ENCODE data around the gene KIAA1549. TPM values are rescaled to one million over a fixed set of nuclear protein-coding genes. Genes with fewer than 3 reads are reported as not detected.

Gene KIAA1549
- total RNA-seq, 4 donors from 2014 or later: 1.6 to 2.4 (median 1.7) TPM

DNA sequence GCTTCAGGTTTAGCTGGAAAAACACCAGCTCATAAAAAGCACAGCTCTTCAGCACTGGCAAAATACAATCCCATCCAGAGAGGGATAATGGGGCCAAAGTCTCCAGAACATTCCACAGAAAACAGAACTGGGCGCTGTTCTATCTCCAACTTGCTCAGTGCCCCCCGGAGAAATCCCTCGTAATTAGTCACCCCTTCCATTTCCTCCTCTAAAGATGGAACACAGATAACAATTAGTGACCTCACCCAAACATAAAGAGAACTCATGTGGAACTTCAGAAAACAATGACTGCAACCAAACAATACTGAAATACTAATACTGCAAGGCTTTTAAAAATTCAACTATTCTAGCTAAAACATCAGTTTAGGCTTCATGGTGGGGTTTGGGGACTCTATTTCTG lies 46.3 kb downstream of the KIAA1549 start:
- no peak for TF ChIP-seq EP300 (IDR thresholded peaks at IDR 0.05)
- TF ChIP-seq, protein P1, sequence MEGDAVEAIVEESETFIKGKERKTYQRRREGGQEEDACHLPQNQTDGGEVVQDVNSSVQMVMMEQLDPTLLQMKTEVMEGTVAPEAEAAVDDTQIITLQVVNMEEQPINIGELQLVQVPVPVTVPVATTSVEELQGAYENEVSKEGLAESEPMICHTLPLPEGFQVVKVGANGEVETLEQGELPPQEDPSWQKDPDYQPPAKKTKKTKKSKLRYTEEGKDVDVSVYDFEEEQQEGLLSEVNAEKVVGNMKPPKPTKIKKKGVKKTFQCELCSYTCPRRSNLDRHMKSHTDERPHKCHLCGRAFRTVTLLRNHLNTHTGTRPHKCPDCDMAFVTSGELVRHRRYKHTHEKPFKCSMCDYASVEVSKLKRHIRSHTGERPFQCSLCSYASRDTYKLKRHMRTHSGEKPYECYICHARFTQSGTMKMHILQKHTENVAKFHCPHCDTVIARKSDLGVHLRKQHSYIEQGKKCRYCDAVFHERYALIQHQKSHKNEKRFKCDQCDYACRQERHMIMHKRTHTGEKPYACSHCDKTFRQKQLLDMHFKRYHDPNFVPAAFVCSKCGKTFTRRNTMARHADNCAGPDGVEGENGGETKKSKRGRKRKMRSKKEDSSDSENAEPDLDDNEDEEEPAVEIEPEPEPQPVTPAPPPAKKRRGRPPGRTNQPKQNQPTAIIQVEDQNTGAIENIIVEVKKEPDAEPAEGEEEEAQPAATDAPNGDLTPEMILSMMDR (IDR thresholded peaks at IDR 0.05): no peak
- TF ChIP-seq POLR2A (IDR thresholded peaks at IDR 0.05): no peak
- H3K4me3 ChIP-seq: no peak overlapping the region
- peaks cover 0 to 15% (median 0%) of the 10 kb centered on the region in 4 donors for H3K4me1 ChIP-seq
- no peaks in the 10 kb centered on the region for H3K36me3 ChIP-seq
- H3K27me3 ChIP-seq: no peaks in the 10 kb centered on the region
- 24 to 33% methylated on average over 3 of the region's 3 CpGs for WGBS, 2 donors
- H3K27ac ChIP-seq: no peak overlapping the region
- H3K9me3 ChIP-seq: no peaks in the 10 kb centered on the region
- no peak for DNase-seq (ENCODE audit: low spot score in 2 of 2)

DNA sequence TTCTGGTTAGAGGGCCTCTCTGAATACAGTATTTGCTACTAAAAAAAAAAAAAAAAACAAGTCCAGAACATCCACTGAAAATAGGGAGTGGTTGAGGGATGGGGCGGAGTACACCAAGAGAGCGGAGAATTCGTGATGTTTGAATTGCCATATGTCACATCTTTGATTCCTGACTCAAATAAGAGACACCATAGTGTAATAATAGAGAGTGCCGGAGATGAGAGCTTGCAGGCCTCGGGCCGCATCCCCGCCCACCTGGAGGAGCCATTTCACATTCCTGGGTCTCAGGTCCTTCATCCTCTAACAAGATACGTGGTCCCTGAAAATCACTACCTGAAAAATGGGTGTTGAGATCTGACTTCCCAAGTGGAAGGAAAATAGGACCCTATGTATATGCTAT lies 46.8 kb downstream of the KIAA1549 start:
- 91 to 98% methylated on average over 8 of the region's 8 CpGs for WGBS, 2 donors
- H3K27ac ChIP-seq: no peak overlapping the region
- H3K27me3 ChIP-seq: no peaks in the 10 kb centered on the region
- TF ChIP-seq, protein P1 (IDR thresholded peaks at IDR 0.05): no peak
- TF ChIP-seq EP300 (IDR thresholded peaks at IDR 0.05): no peak
- TF ChIP-seq POLR2A (IDR thresholded peaks at IDR 0.05): no peak
- no peak overlapping the region for H3K4me3 ChIP-seq
- H3K9me3 ChIP-seq: no peaks in the 10 kb centered on the region
- H3K4me1 ChIP-seq: peaks cover 0 to 15% (median 0%) of the 10 kb centered on the region in 4 donors
- no peak for DNase-seq (ENCODE audit: low spot score in 2 of 2)
- no peaks in the 10 kb centered on the region for H3K36me3 ChIP-seq

DNA sequence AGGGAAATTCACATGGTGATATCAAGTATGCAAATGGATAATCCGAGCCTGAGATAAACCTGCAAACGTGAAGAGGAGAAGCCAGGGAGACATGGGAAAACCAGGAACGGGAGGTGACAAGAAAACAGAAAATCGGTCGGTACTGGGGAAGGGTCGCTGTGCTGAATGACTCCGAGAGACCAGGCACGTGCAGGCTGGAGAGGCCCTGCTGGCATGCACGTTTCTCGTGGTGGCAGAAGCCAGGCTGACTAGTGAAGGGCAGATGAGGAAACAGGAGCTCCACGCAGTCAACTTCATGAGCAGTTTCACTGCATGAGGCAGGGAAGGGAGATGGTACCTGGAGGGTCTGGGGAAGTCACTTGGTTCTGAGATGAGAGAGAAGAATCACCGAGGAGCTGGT lies 48.3 kb downstream of the KIAA1549 start:
- DNase-seq (ENCODE audit: low spot score in 2 of 2): no peak
- Histone ChIP-seq H3K9me3 (no peaks in the 10 kb centered on the region), H3K27me3 (no peaks in the 10 kb centered on the region), H3K27ac (no peak overlapping the region), H3K4me3 (no peak overlapping the region), H3K36me3 (no peaks in the 10 kb centered on the region), H3K4me1 (peaks cover 0 to 15% (median 0%) of the 10 kb centered on the region in 4 donors)
- TF ChIP-seq, protein P1 (IDR thresholded peaks at IDR 0.05): no peak
- no peak for TF ChIP-seq POLR2A (IDR thresholded peaks at IDR 0.05)
- TF ChIP-seq EP300 (IDR thresholded peaks at IDR 0.05): no peak
- 87 to 92% methylated on average over 12 of the region's 12 CpGs for WGBS, 2 donors

DNA sequence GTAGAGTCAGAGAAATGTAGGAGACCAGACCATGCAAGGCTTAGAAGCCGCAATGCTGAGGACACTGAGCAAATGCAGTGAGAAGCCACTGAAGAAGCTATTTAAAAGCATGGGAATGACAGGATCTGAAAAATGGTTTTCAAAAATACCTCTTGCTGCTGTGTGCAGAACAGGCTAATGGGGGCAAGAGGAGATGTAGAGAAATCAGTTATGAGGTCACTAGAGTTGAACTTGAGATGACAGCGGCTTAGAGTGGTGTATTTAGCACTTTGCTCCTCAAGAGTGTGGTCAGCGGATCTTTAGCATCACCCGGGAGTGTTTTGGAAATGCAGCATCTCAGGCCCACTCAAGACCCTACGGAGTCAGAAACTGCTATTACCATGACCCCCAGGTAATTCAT lies 48.8 kb downstream of the KIAA1549 start:
- Histone ChIP-seq H3K4me1 (peaks cover 0 to 15% (median 0%) of the 10 kb centered on the region in 4 donors), H3K27me3 (no peaks in the 10 kb centered on the region), H3K36me3 (no peaks in the 10 kb centered on the region), H3K4me3 (no peak overlapping the region), H3K9me3 (no peaks in the 10 kb centered on the region), H3K27ac (no peak overlapping the region)
- WGBS, 2 donors: 87 to 95% methylated on average over 5 of the region's 5 CpGs
- DNase-seq (ENCODE audit: low spot score in 2 of 2): no peak
- TF ChIP-seq, protein P1 (IDR thresholded peaks at IDR 0.05): no peak
- no peak for TF ChIP-seq POLR2A (IDR thresholded peaks at IDR 0.05)
- no peak for TF ChIP-seq EP300 (IDR thresholded peaks at IDR 0.05)

DNA sequence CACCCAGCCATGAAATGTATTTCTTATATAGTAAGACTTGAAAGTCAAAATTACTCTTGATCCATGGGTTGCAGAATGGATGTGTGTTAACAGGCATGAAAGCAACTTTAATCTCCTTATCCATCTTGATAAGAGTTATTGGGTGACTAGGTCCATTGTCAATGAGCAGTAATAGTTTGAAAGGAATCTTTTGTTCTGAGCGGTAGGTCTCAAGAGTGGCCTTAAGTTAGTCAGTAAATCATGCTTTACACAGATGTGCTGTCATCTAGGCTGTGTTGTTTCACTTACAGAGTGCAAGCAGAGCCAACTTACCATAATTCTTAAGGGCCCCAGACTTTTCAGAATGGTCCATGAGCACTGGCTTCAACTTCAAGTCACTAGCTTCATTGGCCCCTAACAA lies 51.2 kb downstream of the KIAA1549 start:
- WGBS, 2 donors: 83 to 91% methylated on average over 1 of the region's 1 CpG
- TF ChIP-seq EP300 (IDR thresholded peaks at IDR 0.05) (no peak), POLR2A (IDR thresholded peaks at IDR 0.05) (no peak)
- TF ChIP-seq, protein P1 (IDR thresholded peaks at IDR 0.05): no peak

More for the DNA sequence above, 51.2 kb downstream of the KIAA1549 start:
- Histone ChIP-seq H3K27me3 (no peaks in the 10 kb centered on the region), H3K4me3 (no peak overlapping the region), H3K27ac (no peak overlapping the region), H3K36me3 (no peaks in the 10 kb centered on the region), H3K4me1 (peaks cover 0 to 6% (median 0%) of the 10 kb centered on the region in 4 donors), H3K9me3 (no peaks in the 10 kb centered on the region)
- no peak for DNase-seq (ENCODE audit: low spot score in 2 of 2)

Data from tibial nerve (tissue), 4 donors.